VCaP (cell line): ENCODE data around the gene UNG.
A peak's percentile ranks its signal among the peaks of the same experiment; 100 is the strongest.
"Not testable (repeated sequence)": the region's sequence is repeated elsewhere in the genome, so short reads cannot be mapped to it uniquely, and the experiment has no call there.

Experiments used
- H3K27ac ChIP-seq: fragments of 450-650 bp; 2 replicates; pipeline ENCODE4 v1.5.1; 2017
- CTCF ChIP-seq: fragments of 450-650 bp; conservative IDR thresholded peaks from 2 replicates; pipeline ENCODE4 v1.5.1; 2017; ENCODE audit warnings: mild to moderate bottlenecking, moderate library complexity

Gene UNG

GRCh38 chr12:109097435-109098182 is at the start of gene UNG:
UNG (plus strand) TSS chr12:109097597; CDS start chr12:109097680, 83 bp downstream.
- TF ChIP-seq CTCF: no peak
- H3K27ac ChIP-seq: peak within 1 kb of the TSS; percentile 93

- not testable (repeated sequence) for H3K27ac ChIP-seq
Measured at GRCh38 chr12:109048706-109049105, 48.7 kb upstream of the UNG start.

GRCh38 chr12:109049794-109050193 is 47.6 kb upstream of the UNG start:
- not testable (repeated sequence) for H3K27ac ChIP-seq

- H3K27ac ChIP-seq: peak overlapping the region; percentile 87
- TF ChIP-seq CTCF: no peak
Measured at GRCh38 chr12:109052097-109052413, 45.3 kb upstream of the UNG start.

GRCh38 chr12:109052414-109053323 is 44.7 kb upstream of the UNG start, which contains the start of gene USP30:
USP30 (plus strand) TSS chr12:109052576; CDS start chr12:109052679, 103 bp downstream.
- H3K27ac ChIP-seq: peak within 1 kb of the TSS; percentile 87
- TF ChIP-seq CTCF: no peak

- H3K27ac ChIP-seq: peak overlapping the region; percentile 87; the same call in 1 of the 2 replicates
Measured at GRCh38 chr12:109053382-109054123, 43.8 kb upstream of the UNG start.

GRCh38 chr12:109054124-109054513 is 43.3 kb upstream of the UNG start:
- H3K27ac ChIP-seq: not testable (repeated sequence)

More at GRCh38 chr12:109053382-109054123, 43.8 kb upstream of the UNG start:
- TF ChIP-seq CTCF: no peak

- no peak overlapping the region for H3K27ac ChIP-seq
- no peak for TF ChIP-seq CTCF
Measured at GRCh38 chr12:109054520-109054919, 42.9 kb upstream of the UNG start.
